Stimulated activated CD4-positive, alpha-beta T cell treated with anti-CD3 and anti-CD28 coated beads, Interleukin-15, amount 100 ng/mL, for 1 hour (primary cell): ENCODE results near the gene RPS6KA4.

Experiments
- DNase-seq, 2 donors: peaks; one replicate each; pipeline ENCODE4 v3.0.0-alpha.2; 2020; ENCODE audit warnings: low read depth in 1 of 2, low spot score in 1 of 2

RPS6KA4 gene

DNA sequence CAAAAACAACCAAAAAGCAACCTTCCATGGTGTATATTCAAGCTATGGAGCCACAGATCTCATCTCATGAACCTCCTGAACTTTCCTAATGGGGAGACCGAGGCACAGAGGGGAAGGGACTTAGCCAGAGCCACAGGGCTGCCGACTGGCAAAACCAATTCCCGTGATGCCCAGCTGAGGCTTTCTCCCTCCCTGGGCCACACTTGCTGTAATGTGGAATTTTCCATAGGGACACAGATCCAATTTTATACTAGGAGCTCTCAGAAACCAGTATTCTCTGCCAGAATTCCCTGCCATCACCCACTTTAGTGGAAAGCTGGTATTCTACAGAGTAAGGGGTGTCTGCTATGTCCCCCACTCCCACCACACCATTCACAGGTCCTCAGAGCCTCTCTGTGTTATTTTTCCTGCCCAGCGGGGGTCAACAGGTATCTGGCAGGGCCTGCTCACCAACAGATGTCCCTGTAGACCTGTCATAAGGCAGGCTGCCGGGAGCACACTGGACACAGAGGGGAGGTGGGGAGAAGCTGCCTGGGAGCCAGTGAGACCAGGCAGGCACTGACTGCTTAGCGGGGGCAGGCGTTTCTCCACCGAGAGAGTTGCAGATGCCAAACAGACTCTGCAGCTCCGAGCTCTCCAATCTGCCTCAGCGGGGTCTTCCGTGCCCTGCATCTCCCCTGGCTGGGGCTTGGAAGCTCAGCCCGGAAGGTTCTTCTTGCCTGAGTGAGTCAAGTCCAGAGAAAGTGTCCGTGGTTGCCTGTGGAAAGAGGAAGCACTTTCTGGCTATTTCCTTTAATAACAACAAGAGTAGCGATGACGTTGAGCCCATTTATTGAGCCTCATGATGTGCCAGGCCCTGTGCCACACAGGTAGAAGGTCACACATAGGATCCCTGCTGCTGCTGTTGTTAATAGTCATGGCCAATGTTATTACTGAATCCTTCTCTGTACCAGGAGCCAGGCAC lies 26.3 kb downstream of the RPS6KA4 start:
- no peak for DNase-seq

DNA sequence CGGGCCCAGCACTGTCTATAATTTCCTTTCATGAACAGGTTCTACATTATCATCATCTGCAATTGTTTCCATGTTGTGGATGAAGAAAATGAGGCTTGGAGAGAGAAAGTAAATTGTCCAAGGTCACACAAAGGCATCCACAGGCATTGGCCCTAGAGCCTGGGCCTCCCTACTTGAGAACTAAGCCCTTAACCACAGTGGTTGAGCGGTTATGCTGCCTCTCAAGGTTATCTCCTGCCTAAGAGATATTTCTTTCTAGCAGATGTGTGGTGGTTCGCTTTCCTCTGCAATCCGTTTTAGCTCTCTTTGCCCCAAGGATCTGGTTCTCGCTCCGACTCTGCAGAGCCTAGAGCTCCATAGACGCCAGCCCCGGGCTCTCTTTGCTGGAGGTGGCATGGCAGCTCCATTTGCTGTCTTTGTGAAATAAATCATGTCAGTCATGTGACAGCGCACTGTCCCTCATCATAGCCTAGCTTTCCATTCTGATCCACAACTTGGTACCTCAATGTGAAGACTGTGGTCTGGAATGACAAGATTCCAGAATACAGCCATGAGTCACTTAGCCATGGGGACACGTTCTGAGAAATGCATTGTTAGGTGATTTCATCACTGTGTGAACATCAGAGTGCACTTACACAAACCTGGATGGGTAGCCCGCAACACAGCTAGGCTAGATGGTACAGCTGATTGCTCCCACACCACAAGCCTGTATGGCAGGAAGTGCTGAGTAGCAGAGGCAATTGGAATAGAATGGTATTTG lies 27.2 kb downstream of the RPS6KA4 start:
- no peak for DNase-seq

DNA sequence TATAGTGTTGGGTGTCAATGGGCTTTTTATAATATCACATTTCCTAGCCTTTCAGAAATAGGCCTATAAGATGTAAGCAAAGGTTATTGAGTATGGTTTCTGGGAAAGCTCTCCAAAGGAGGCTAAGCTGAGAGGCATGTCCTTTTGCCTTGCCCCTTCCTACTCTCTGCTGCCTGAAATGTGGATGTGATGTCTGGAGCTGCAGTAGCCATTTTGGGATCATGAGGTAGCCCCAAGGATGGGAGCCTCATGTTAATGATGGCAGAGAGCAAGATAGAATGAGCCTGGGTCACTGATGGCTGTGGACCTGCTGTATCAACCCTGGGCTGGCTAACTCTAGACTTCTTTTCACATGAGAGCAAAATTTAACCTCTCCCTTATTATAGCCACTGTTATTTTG lies 29.0 kb downstream of the RPS6KA4 start:
- DNase-seq, result no peak

DNA sequence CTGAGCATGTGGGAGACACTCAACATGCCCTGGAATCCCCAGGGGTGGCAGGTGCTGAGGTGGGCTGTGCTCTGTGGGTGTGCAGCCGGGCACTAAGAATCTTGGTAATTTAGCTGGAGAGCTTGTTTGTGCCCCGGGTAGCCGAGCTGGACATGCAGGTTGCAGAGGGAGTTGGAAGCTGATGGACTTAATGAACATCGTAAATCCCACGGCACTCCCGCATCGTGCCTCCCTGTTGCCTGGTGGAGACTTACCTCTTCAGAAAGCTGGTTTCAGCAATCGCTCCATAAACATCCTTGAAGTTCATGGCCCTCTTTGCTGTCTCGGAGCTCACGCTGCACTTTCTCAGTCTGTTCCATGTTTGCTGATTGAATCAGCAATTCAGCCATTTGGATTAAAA lies 29.9 kb downstream of the RPS6KA4 start:
- no peak for DNase-seq

DNA sequence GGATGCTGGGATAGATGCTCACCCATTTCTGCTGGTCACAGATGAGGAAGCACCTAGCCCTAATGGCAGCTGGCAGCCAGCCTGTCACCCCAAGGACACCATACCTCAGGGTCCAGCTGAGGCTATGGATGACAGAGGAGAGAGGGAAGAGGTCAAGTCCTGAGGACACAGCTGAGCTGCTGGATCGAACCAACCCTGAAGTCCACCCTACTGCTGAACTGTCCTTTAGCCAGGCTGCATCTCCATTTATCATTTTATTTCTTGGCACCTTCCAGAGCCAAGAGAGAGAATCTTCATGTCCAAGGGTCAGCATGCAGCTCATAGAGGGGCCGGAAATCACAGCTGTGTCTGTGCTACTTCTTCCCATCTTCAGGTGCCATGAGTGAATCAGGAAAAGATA lies 30.9 kb downstream of the RPS6KA4 start:
- DNase-seq, result no peak

DNA sequence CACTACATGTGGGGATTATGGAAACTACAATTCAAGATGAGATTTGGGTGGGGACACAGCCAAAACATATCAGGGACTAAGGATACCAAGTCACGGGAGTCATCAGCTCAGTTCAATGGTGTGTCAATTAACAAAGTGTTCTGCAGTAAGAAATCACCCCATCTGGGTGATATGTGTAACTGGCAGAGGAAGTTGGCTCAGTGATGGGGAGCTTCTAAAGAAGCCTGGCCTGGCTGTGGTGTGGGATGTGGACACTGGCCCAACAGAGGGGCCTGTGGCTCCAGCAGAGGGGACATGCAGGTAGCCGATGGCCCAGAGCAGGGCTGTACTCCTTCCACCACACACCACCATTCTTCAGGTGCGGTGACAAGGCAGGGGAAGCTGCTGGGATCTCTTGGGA lies 31.6 kb downstream of the RPS6KA4 start:
- no peak for DNase-seq

DNA sequence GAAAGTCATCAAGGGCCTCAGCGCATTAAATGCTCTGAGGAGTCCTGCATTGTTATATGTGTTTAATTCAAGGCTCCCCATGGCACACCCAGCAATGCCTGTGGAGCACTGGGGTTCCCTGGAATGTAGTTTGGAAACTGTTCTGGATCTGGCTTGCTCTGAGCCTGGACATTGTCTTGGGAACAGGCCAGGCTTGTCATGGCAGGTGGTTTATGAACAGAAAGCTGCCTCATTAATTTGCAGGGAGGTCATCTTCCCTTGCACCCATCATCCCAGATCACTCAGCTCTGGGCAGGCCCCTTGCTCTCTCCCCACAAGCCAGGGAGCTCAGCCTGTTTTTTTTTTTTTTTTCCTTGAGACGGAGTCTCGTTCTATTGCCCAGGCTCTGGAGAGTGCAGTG lies 32.9 kb downstream of the RPS6KA4 start:
- no peak for DNase-seq

DNA sequence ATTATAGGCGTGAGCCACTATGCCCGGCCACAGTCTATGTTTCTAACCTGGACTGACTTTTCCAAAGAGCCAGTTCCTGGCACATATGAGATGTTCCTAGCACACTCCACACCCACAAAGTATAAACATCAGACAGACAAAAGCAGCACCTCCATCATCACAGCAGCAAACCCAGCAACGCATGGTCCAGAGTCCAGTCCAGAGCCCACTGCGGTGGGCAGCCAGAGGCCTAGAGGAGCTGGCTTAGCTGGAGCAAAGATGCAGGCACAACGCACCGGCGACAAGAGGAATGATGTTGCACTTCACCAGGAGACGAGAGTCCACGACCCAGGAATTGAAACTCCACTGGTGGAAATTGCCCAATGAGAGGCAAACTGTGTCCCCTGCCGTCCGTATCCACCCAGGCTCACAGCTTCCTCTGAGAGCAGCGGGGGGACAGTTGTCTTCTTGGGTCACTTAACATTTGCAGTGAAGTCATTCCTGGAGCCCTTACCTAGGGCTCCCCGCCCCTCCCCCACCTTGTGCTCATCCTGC lies 36.6 kb downstream of the RPS6KA4 start:
- no peak for DNase-seq

DNA sequence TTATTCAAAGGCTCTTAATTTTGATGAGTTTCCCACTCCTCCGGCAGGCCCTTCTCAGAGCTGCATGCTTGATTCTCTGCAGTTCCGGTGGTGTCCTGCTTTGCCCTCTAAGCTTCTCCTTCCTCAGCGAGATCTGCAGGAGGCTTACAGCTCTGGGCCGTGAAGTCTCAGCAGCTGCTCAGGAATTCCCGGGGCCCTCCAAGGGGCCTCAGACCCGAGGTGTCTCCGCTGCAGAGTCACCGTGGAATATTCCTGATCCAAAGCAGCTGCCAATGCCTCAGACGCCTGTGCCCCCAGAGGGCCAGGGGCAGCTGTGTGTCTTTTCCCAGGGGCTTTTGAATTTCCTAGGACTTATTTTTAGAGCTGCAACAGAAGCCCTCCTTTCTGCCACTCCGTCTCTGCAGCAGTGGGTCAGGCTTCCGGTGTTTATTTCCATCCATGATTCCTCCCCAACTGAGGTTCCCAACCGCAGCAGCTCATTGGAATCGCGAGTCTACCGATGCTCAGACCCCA lies 37.2 kb downstream of the RPS6KA4 start:
- no peak for DNase-seq

DNA sequence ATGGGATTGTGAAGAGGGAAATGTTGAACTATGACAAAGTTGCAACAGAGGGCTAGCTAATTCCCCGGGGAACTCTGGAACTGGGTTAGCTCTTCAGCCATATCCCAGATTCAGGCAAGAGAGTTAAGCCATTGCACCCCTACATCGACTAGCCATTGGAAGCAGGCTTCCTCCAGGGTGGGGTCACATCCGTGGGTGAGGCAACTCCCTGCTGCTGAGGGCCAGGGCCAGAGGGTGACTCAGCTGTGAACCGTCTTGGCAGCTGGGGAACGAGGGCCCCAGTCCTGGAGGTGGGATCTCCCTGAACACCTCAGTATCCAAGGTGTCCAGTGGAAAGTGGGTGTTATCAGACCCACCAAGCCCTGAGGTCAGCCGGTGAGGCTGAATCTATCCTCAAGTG lies 41.1 kb downstream of the RPS6KA4 start:
- no peak for DNase-seq

DNA sequence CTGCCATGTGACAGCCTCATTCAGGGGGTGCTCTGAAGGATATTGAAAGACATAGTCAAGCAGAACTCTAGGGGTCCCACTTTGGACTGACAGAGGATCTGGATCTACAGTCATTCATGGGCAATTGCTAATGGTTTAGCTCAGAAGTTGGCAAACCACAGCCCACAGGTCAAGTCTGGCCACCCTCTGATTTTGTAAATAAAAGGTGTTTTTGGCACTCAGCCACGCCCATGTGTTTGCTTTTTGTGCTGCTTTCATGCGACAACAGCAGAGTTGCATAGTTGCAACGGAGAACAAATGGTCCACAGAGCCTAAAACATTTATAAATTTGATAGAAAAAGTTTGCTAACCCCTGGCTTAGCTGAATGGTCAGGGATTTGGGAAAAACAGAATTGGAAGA lies 41.7 kb downstream of the RPS6KA4 start:
- no peak for DNase-seq

DNA sequence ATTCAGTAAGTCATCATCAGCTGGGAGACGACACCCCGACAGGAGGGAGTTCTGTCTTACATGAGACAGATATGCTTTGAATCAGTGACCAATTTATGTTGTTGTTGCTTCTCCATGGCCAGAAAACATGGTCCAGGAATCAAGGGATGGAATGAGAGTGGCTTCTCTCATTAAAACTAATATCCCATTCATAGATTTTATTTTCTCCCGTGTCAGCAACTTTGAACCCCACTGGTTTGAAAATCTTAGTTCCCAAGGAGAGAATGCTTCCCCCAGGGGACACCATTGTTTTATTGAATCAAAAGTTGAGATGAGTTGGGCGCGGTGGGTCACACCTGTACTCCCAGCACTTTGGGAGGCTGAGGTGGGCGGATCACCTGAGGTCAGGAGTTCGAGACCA lies 42.8 kb downstream of the RPS6KA4 start:
- no peak for DNase-seq

DNA sequence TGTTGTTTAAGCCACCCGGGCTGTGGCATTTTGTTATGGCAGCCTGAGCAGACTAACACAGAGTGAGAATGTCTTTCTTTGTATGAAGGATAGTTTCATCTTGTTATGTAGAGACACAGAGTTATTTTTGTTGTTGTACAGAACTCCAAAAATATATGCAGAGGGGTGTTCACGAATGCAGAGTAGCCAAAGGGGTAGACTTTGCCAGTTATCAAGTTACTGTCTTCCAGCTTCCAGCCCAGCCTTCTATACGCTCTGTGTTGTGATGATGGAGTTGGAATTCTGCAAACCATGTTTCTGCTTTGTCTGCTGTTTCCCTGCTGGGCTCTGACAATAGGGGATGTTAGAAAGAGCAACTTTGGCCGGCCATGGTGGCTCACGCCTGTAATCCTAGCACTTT lies 44.1 kb downstream of the RPS6KA4 start:
- no peak for DNase-seq

DNA sequence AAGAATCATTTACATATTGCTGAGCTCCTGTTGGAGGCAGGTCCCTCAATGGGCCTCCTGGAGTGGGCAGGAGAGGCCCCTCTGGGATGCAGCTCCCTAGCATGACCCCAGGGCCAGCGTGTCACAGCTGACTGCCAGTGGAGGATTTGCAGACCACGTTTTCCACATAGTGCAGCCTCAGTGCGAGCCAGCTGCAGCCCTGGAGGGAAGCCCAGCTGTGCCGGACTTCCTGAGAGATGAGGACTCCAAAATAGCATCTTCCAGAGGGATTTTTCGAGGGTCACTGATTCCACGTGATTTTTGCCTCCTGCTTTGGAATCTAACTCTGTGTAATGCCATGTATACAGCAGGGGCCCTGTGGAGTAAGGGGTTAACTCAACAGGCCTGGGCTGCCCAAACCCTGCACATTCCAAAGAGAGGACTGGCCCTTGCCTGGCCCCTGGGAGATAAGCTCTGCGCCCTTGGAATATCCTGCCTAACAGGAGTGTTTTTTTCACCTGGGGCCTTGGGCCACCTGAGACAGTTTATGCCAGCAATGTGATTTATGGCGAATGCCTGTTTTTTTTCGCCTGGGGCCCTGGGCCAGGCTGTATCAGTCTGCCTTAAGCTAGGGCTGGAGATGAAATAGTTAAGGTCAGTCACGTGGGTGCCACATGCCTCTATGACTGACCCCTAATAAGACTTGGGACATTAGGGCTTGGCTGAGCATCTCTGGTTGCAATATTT lies 47.4 kb downstream of the RPS6KA4 start:
- no peak for DNase-seq

DNA sequence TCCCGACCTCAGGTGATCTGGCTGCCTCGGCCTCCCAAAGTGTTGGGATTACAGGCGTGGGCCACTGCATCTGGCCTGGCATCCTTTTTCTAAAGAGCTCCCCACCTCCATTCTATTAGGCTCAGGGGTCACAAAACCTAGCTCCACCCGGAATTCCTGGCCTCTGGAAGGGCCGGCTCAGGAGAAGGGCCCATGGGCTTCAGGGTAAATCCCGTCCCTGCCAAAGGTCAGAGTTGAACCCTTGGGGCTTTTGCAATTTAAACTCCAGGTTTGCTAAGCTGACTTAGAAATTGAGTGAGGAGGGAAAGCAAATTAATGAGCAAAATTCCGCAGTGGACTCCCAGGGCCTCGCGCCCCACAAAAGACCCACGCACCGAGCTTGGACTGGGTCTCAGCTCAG lies 48.3 kb downstream of the RPS6KA4 start:
- DNase-seq, result no peak

DNA sequence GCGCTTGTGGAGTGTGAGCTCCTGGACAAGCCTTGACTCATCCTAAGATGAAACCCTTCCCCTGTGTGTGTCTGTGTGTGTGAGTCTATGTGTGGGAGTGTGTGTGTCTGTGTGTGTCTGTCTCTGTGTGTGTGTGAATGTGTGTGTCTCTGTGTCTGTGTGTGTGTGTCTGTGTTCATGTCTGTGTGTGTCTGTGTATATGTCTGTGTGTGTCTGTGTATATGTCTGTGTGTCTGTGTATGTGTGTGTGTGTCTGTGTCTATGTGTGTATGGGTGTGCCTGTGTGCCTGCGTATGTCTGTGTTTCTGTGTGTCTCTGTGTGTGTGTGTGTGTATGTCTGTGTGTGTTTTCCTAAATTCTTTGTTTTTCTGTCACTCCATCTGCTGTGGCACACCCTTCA lies 48.7 kb downstream of the RPS6KA4 start:
- DNase-seq, result no peak

DNA sequence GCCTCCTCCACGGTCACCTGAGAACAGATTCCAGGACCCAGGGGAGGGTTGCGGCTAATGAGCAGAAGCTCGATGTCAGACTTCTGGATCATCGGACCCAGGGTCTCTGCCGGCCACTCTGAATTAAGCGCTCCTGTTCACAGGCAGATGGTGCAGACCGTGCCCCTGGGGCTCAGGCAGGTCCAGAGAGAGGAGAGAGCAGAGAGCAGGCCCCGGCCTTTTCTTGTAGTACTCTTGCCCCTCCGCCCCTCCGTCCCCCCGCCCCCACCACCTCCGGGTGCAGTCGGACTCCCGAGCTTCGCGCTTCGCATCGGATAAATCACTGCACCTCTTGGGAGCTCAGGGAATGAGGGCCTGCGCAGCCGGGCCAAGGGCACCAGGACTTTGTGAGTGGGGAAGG lies 50.3 kb downstream of the RPS6KA4 start:
- DNase-seq, result no peak

DNA sequence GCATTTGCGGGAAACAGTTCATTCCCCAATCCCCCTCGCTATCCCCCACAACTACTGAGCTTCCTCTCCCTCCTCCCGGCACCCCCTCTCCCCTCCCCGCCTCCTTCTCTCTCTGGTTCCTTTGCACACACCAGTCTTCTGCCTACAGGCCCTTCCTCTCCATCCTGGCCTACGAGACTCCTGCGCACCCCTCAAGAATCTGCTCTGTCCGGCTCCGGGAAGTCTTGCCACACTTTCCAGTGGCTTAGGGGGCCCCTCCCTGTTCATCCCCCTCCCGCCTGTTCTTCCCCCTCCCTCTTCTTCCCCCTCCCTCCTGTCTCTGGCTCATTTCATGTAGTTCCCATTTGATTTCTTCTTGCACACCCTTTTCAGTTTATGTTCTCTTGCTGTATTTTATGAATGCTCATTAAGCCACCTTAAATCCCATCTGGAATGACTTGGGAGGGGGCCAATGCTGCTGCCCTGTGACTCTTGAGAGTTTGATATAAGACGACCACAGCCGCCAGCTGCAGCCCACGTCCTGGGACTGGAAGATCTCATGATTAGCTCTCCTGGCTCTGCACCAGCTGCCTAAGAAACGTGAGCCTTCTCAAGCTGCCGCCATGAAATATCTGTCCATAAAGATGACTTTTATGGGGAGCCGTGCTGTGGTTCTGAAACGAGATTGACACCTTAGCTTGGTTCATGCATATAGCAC lies 50.9 kb downstream of the RPS6KA4 start:
- no peak for DNase-seq

DNA sequence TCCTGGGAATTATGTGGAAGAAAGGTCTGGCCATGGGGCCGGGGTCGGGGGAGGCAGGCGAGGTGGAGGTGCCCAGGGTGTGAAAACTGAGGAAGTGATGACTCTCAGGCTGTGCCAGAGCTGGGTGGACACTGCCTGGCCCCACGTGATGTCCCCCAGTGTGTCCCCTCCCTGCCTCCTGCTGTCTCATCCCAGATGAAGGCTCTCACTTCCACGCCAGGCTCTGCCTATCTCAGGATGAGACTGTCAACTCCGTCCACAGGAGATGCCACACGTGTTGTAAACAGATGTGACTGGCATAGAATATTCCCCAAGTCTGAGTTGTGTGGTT lies 51.4 kb downstream of the RPS6KA4 start:
- no peak for DNase-seq

DNA sequence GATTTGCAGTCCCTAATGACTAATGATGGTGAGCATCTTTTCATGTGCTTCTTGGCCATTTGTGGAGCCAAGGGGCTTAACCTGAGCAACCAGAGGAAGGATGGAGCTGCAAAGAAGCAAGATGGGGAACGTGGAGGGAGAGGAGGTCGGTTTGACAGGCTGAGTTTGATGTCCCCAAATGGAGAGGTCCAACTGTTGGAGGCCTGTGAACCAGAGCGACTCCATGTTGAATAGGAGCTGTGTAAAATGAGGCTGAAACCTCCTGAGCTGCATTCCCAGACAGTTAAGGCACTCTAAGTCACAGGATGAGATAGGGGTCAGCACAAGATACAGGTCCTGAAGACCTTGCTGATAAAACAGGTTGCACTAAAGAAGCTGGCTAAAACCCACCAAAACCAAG lies 54.5 kb downstream of the RPS6KA4 start:
- no peak for DNase-seq

DNA sequence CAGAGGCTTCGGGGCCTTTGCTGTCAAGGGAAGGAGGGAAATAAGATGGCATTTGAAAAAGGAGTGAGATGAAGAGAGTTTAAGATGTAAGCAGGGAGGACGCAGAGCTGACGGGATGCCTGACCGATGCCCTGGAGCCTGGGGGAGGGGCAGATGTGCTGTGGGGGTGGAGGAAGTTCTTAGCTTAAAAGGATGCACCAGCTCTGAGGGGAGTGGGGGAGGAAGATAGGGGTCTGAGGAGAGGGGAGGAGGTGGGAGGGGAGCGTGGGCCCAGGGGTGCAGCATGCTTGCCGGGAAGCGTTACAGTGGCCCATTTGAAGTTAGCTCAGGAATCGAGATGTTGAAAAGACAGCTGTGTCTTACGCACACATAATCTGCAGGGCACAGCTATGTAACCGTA lies 56.3 kb downstream of the RPS6KA4 start:
- DNase-seq, result no peak
